HepG2 (cell line): ENCODE results near the gene PLPPR5. TPM values are rescaled to one million over a fixed set of nuclear protein-coding genes. Genes with fewer than 3 reads are reported as not detected.
A peak's percentile ranks its signal among the peaks of the same experiment; 100 is the strongest.

Source experiments
- ATAC-seq: fragments of 200-7000 bp; cut with Tn5 transposase; 3 replicates; pipeline ENCODE4 v1.9.1; 2020; ENCODE audit warnings: mild to moderate bottlenecking, moderate library complexity
- BruUV-seq: library from RNA; stranded (reverse); fragments of 400-500 nt; replicated peaks from 2 replicates; lab custom pipeline; 2021; lab: Mats Ljungman, UMichigan
- CTCF ChIA-PET: fragments of 300-600 bp; formaldehyde crosslinking; extraction: SDS; loops from one replicate; lab custom pipeline; 2021; ENCODE audit warnings: low total read pairs, inconsistent platforms, low intra/inter-chr PET ratio; lab: Yijun Ruan, JAX
- POLR2A ChIA-PET: fragments of 350-600 bp; sonication (Branson Sonifier 250); formaldehyde crosslinking; loops from one replicate; lab custom pipeline; 2020; ENCODE audit warnings: antibody characterized with exemption, inconsistent platforms; lab: Yijun Ruan, JAX
- DNase-seq: peaks from one replicate; pipeline ENCODE4 v3.0.0-alpha.2; 2015; ENCODE audit warnings: low spot score
- FAIRE-seq: peaks from 3 replicates; lab custom pipeline; 2011; peaks lifted over from hg19 to GRCh38; lab: Jason Lieb, UNC
- H2AFZ ChIP-seq: one replicate; pipeline ENCODE4 v1.6.1; 2011; ENCODE audit warnings: low read length, inconsistent platforms
- H3K27ac ChIP-seq: fragments of 300-600 bp; 3 replicates; pipeline ENCODE4 v1.8.0; 2011; ENCODE audit warnings: mixed run types, mild to moderate bottlenecking, mixed read lengths, low read length, inconsistent platforms; ENCODE audit not compliant: insufficient read depth; ENCODE audit errors: extremely low read length
- H3K27me3 ChIP-seq, 2 experiments: fragments of 200-600 bp in 1 of 2; 2 replicates in 1 of 2; 3 replicates in 1 of 2; pipeline versions ENCODE4 v1.6.0 to v1.8.0; 2011; ENCODE audit warnings: low read length in 2 of 2, mild to moderate bottlenecking in 2 of 2, moderate library complexity in 2 of 2, inconsistent platforms in 1 of 2; ENCODE audit not compliant: insufficient read depth in 2 of 2, control insufficient read depth in 1 of 2
- H3K36me3 ChIP-seq, 2 experiments: fragments of 200-600 bp in 1 of 2; replicated peaks in 1 of 2; 2 replicates in 1 of 2; 3 replicates in 1 of 2; pipeline versions ENCODE4 v1.5.1 to v1.8.0; 2011; ENCODE audit warnings: low read length in 2 of 2, inconsistent platforms in 1 of 2; ENCODE audit not compliant: insufficient read depth in 2 of 2, control insufficient read depth in 1 of 2
- H3K4me1 ChIP-seq: 2 replicates; pipeline ENCODE4 v1.5.1; 2012; ENCODE audit warnings: low read length, inconsistent platforms; ENCODE audit not compliant: insufficient read depth
- H3K4me2 ChIP-seq: 2 replicates; pipeline ENCODE4 v1.6.0; 2011; ENCODE audit warnings: low read depth, low read length, inconsistent platforms
- H3K4me3 ChIP-seq, 3 experiments: fragments of 200-600 bp in 1 of 3; sonication (generic), shearing (Covaris generic) in 1 of 3; replicated peaks in 1 of 3; 2 replicates each; pipeline ENCODE4 v1.5.1; 2011 to 2016; ENCODE audit warnings: low read length in 3 of 3, inconsistent platforms in 2 of 3, low read depth in 2 of 3, mild to moderate bottlenecking in 2 of 3, control low read depth in 1 of 3, mixed read lengths in 1 of 3; ENCODE audit not compliant: insufficient read depth in 1 of 3
- H3K79me2 ChIP-seq: one replicate; pipeline ENCODE4 v1.6.1; 2011; ENCODE audit warnings: low read length, inconsistent platforms; ENCODE audit not compliant: insufficient read depth
- H3K9ac ChIP-seq: 2 replicates; pipeline ENCODE4 v1.6.0; 2011; ENCODE audit warnings: mild to moderate bottlenecking, low read depth, low read length, inconsistent platforms; ENCODE audit not compliant: insufficient read depth
- H3K9me3 ChIP-seq: 2 replicates; pipeline ENCODE4 v1.5.1; 2012; ENCODE audit warnings: mild to moderate bottlenecking, low read length
- H4K20me1 ChIP-seq: 2 replicates; pipeline ENCODE4 v1.6.0; 2011; ENCODE audit warnings: inconsistent platforms, mild to moderate bottlenecking, low read length, moderate library complexity; ENCODE audit not compliant: insufficient read depth
- CREB1 ChIP-seq, 2 experiments: fragments of 450-650 bp in 1 of 2; IDR thresholded peaks; 2 replicates each; pipeline ENCODE4 v1.6.1; 2016 to 2017; ENCODE audit warnings: control low read depth in 1 of 2, mild to moderate bottlenecking in 1 of 2, missing compliant biosample characterization in 1 of 2, missing genetic modification characterization in 1 of 2
- HOXA5 ChIP-seq: sonication (generic); formaldehyde crosslinking; IDR thresholded peaks from 2 replicates; pipeline ENCODE4 v1.4.0; 2020; ENCODE audit warnings: missing genetic modification reagents
- KDM3A ChIP-seq: IDR thresholded peaks from 2 replicates; pipeline ENCODE4 v1.6.1; 2018; ENCODE audit warnings: low read depth, missing compliant biosample characterization
- MAFK ChIP-seq, 2 experiments: IDR thresholded peaks in 1 of 2; conservative IDR thresholded peaks in 1 of 2; 2 replicates each; pipeline ENCODE4 v1.6.1; 2011; ENCODE audit warnings: improper control_type of control experiment in 2 of 2, low read length in 2 of 2
- NFE2L2 ChIP-seq: fragments of 150-350 bp; IDR thresholded peaks from 2 replicates; pipeline ENCODE4 v1.6.1; 2014; ENCODE audit warnings: low read length
- PLRG1 ChIP-seq: fragments of 450-650 bp; conservative IDR thresholded peaks from 2 replicates; pipeline ENCODE4 v1.6.1; 2016
- TRIM24 ChIP-seq: sonication (generic); formaldehyde crosslinking; IDR thresholded peaks from 2 replicates; pipeline ENCODE4 v1.8.0; 2022; ENCODE audit warnings: mild to moderate bottlenecking, missing genetic modification reagents
- ZFY ChIP-seq: sonication (generic); formaldehyde crosslinking; IDR thresholded peaks from 2 replicates; pipeline ENCODE4 v1.4.0; 2020; ENCODE audit warnings: missing genetic modification reagents
- ZNF24 ChIP-seq: fragments of 450-650 bp; IDR thresholded peaks from 2 replicates; pipeline ENCODE4 v1.6.1; 2017; ENCODE audit warnings: antibody characterized with exemption, mild to moderate bottlenecking
- ZNF263 ChIP-seq: sonication (generic); formaldehyde crosslinking; IDR thresholded peaks from 2 replicates; pipeline ENCODE4 v1.4.0; 2020; ENCODE audit warnings: missing genetic modification reagents
- ZNF780A ChIP-seq: sonication (generic); formaldehyde crosslinking; IDR thresholded peaks from 2 replicates; pipeline ENCODE4 v1.8.0; 2022; ENCODE audit warnings: mild to moderate bottlenecking, missing genetic modification reagents, moderate library complexity
- ZSCAN21 ChIP-seq: sonication (generic); formaldehyde crosslinking; IDR thresholded peaks from 2 replicates; pipeline ENCODE4 v1.8.0; 2022; ENCODE audit warnings: mild to moderate bottlenecking, missing genetic modification reagents, moderate library complexity, borderline replicate concordance
- WGBS: methylation state at CpG from one replicate; pipeline ENCODE4 v1.1.6; 2017; ENCODE audit warnings: low lambda C conversion rate; 5-methylcytosine and 5-hydroxymethylcytosine counted together
- in situ Hi-C: cut with HindIII; loops from 2 replicates; pipeline ENCODE4 v1.10.0; 2017; ENCODE audit warnings: low pct_unique_long_range_greater_than_20kb; ENCODE audit not compliant: extremely low pct_ligation_motif_present
- intact Hi-C: fragments of 100-400 bp; cut with micrococcal nuclease; formaldehyde crosslinking; loops from one replicate; pipeline ENCODE4 v1.10.0; 2022; ENCODE audit not compliant: unreplicated experiment
- polyA plus RNA-seq, 8 experiments: library from polyadenylated mRNA; depleted of rRNA in 3 of 8; stranded (reverse) in 7 of 8; unstranded in 1 of 8; fragments of >200 nt; fragmentation: Illumina TruSeq in 4 of 8; extraction: Trizol in 4 of 8; gene quantifications; 2 replicates each; pipeline versions ENCODE4 v1.2.1 to v1.2.3, GENCODE V29; 2011 to 2016; ENCODE audit warnings: low read depth in 4 of 8, missing spikeins in 1 of 8, mixed read lengths in 1 of 8; ENCODE audit not compliant: insufficient read depth in 1 of 8
- total RNA-seq, 5 experiments: library from RNA; depleted of rRNA; stranded (reverse); fragments of >200 nt; fragmentation: Illumina TruSeq; extraction: Trizol; gene quantifications; 2 replicates each; pipeline ENCODE4 v1.2.3, GENCODE V29; 2016; ENCODE audit warnings: low read depth in 1 of 5
- TF ChIP-seq, protein P1 (sequence below): sonication (generic); formaldehyde crosslinking; IDR thresholded peaks from 2 replicates; pipeline ENCODE4 v1.4.0; 2020; ENCODE audit warnings: missing genetic modification reagents, borderline replicate concordance
- TF ChIP-seq, protein P2 (sequence below): IDR thresholded peaks from 2 replicates; pipeline ENCODE4 v1.6.1; 2016; ENCODE audit warnings: missing compliant biosample characterization, missing genetic modification reagents, borderline replicate concordance
- TF ChIP-seq, protein P3 (sequence below): sonication (generic); formaldehyde crosslinking; IDR thresholded peaks from 2 replicates; pipeline ENCODE4 v1.8.0; 2022; ENCODE audit warnings: missing genetic modification reagents, low read depth, mild to moderate bottlenecking, borderline replicate concordance

PLPPR5 gene
- total and polyA plus RNA-seq, 2 of the 13 experiments (the other 11 are each of a cell fraction or from before 2014, with no cell fraction given), result not detected

DNA sequence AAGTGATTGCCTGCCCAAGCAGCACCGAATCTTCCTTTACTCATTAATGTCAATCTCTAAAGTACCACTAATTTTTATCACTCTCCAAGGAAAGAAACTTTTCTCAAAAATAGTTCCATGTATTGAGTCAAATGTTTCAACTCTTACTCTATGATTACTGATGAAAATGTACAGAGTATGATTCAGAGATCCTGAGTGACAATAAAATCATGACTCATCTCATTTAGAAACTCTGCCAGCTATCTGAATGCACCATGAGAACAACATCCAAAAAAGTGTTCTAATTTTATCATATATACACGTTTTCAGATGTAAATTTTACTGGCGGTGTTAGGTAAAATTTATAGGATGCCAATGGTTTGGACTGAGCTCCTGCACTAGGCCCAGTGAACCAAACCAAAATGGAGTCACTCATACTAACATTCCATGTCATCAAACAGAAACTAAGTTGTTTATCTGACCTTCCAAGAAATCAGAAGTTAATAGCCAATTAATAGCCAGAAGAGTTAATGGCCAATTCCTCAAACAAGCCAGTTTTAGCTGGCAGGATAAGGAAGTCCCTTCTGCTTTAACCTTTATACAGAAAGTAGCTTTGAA, 22.6 kb downstream of the PLPPR5 start:
- POLR2A ChIA-PET, result no interaction called here
- no peak for FAIRE-seq
- TF ChIP-seq MAFK (conservative IDR thresholded peaks at IDR 0.05 in 1 of 2, IDR thresholded peaks at IDR 0.05 in 1 of 2; ENCODE audit: low read length in 2 of 2) (0 out of 4 replicates have a peak, but pooled peaks of 1 of the 2 experiments have one; percentile 10), ZSCAN21 (CRISPR knock-in tag) (no peak), CREB1 (IDR thresholded peaks at IDR 0.05) (no peak), CREB1 (CRISPR knock-in tag; IDR thresholded peaks at IDR 0.05) (no peak), PLRG1 (no peak), ZNF780A (CRISPR knock-in tag) (no peak), NFE2L2 (peak; percentile 23; the same call in 1 of the 2 replicates)
- TF ChIP-seq, all 625 proteins: peak for 2
- Histone ChIP-seq H4K20me1 (no peaks in the 10 kb centered on the region), H3K36me3 (no peaks in the 10 kb centered on the region), H3K4me1 (no peaks in the 10 kb centered on the region), H3K9ac (no peak overlapping the region), H3K4me3 (no peak overlapping the region), H3K79me2 (no peaks in the 10 kb centered on the region), H3K27ac (no peak overlapping the region), H3K4me2 (no peak overlapping the region), H2AFZ (no peak overlapping the region), H3K27me3 (no peaks in the 10 kb centered on the region), H3K9me3 (no peaks in the 10 kb centered on the region)
- DNase-seq (no peak), ATAC-seq (no peak)
- no TSS peak for BruUV-seq
- 33% methylated on average over 3 of the region's 3 CpGs for WGBS
- intact Hi-C loops, result no loop called here
- CTCF ChIA-PET, result no interaction called here
- in situ Hi-C loops, result loop anchor here (25.0 kb wide), 1 partner anchor 730 kb away; no protein-coding TSS in a partner anchor

DNA sequence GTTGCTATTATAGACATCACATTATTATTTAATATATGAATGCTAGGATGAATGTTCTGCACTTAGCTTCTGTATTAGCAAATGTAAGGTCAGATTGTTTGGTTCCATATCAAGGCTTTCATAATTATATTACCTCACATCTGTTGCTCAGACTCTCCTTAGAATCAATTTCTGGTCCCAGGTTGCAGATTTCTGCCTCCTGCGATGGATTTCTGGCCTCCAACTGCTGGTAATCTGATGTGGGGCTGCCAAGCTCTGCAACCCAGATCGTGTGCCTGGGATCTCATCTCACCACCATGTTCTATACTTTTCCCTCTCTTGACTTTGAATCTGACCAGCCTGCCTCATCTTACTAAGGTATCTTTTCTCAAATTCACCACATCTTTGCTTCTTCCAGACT, 25.2 kb downstream of the PLPPR5 start:
- CTCF ChIA-PET, result no interaction called here
- no peak for DNase-seq
- intact Hi-C loops (no loop called here), in situ Hi-C loops (loop anchor here (25.0 kb wide), 1 partner anchor 733 kb away; no protein-coding TSS in a partner anchor)
- no peaks in the 10 kb centered on the region for H3K36me3 ChIP-seq
- BruUV-seq, result no TSS peak
- H3K79me2 ChIP-seq, result no peaks in the 10 kb centered on the region
- H3K27ac ChIP-seq, result no peak overlapping the region
- no peaks in the 10 kb centered on the region for H3K27me3 ChIP-seq
- POLR2A ChIA-PET, result no interaction called here
- no peak overlapping the region for H2AFZ ChIP-seq
- FAIRE-seq, result no peak
- no peak for ATAC-seq
- no peaks in the 10 kb centered on the region for H3K9me3 ChIP-seq
- H3K4me1 ChIP-seq, result no peaks in the 10 kb centered on the region
- H3K9ac ChIP-seq, result no peak overlapping the region
- H3K4me2 ChIP-seq, result no peak overlapping the region
- no peak overlapping the region for H3K4me3 ChIP-seq
- H4K20me1 ChIP-seq, result no peaks in the 10 kb centered on the region
- 0% methylated on average over 2 of the region's 2 CpGs for WGBS
- no peak for TF ChIP-seq ZNF24
- TF ChIP-seq, protein P1, sequence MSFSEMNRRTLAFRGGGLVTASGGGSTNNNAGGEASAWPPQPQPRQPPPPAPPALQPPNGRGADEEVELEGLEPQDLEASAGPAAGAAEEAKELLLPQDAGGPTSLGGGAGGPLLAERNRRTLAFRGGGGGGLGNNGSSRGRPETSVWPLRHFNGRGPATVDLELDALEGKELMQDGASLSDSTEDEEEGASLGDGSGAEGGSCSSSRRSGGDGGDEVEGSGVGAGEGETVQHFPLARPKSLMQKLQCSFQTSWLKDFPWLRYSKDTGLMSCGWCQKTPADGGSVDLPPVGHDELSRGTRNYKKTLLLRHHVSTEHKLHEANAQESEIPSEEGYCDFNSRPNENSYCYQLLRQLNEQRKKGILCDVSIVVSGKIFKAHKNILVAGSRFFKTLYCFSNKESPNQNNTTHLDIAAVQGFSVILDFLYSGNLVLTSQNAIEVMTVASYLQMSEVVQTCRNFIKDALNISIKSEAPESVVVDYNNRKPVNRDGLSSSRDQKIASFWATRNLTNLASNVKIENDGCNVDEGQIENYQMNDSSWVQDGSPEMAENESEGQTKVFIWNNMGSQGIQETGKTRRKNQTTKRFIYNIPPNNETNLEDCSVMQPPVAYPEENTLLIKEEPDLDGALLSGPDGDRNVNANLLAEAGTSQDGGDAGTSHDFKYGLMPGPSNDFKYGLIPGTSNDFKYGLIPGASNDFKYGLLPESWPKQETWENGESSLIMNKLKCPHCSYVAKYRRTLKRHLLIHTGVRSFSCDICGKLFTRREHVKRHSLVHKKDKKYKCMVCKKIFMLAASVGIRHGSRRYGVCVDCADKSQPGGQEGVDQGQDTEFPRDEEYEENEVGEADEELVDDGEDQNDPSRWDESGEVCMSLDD (CRISPR knock-in tag), result no peak
- no peak for TF ChIP-seq TRIM24 (CRISPR knock-in tag)
- TF ChIP-seq KDM3A (CRISPR knock-in tag), result no peak
- TF ChIP-seq, protein P2, sequence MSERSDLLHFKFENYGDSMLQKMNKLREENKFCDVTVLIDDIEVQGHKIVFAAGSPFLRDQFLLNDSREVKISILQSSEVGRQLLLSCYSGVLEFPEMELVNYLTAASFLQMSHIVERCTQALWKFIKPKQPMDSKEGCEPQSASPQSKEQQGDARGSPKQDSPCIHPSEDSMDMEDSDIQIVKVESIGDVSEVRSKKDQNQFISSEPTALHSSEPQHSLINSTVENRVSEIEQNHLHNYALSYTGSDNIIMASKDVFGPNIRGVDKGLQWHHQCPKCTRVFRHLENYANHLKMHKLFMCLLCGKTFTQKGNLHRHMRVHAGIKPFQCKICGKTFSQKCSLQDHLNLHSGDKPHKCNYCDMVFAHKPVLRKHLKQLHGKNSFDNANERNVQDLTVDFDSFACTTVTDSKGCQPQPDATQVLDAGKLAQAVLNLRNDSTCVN (CRISPR knock-in tag), result no peak
- TF ChIP-seq, protein P3, sequence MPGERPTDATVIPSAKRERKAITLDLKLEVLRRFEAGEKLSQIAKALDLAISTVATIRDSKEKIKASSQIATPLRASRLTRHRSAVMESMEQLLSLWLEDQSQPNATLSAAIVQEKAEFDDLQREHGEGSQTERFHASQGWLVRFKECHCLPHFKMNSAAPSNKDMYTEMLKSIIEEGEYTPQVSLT (CRISPR knock-in tag), result no peak
- no peak for TF ChIP-seq ZNF263
- no peak for TF ChIP-seq HOXA5
- TF ChIP-seq ZFY (CRISPR knock-in tag), result no peak
